Smooth muscle cell (in vitro differentiated cells): ENCODE data around the gene GHITM. TPM values are rescaled to one million over a fixed set of nuclear protein-coding genes. Genes with fewer than 3 reads are reported as not detected.

Experiments
- DNase-seq: peaks from one replicate; lab custom pipeline; 2025; ENCODE audit not compliant: unreplicated experiment; lab: John Stamatoyannopoulos, UW
- H2AFZ ChIP-seq: fragments of 200-600 bp; sonication (generic); 2 replicates; pipeline ENCODE4 v1.6.0; 2016; ENCODE audit warnings: antibody characterized with exemption, low read depth, mild to moderate bottlenecking
- H3F3A ChIP-seq: fragments of 200-600 bp; sonication (generic); 2 replicates; pipeline ENCODE4 v1.6.0; 2017; ENCODE audit warnings: antibody characterized with exemption, low read depth
- H3K27ac ChIP-seq: fragments of 200-600 bp; sonication (generic); 2 replicates; pipeline ENCODE4 v1.5.1; 2016; ENCODE audit warnings: low read depth, mild to moderate bottlenecking
- H3K27me3 ChIP-seq: fragments of 200-600 bp; sonication (generic); 2 replicates; pipeline ENCODE4 v1.6.1; 2016; ENCODE audit warnings: low read depth, mild to moderate bottlenecking
- H3K36me3 ChIP-seq: fragments of 200-600 bp; sonication (generic); 2 replicates; pipeline ENCODE4 v1.5.1; 2016; ENCODE audit warnings: low read depth
- H3K4me1 ChIP-seq: fragments of 200-600 bp; sonication (generic); 2 replicates; pipeline ENCODE4 v1.5.1; 2016; ENCODE audit warnings: low read depth
- H3K4me2 ChIP-seq: fragments of 200-600 bp; sonication (generic); 2 replicates; pipeline ENCODE4 v1.6.0; 2016; ENCODE audit warnings: mild to moderate bottlenecking
- H3K4me3 ChIP-seq: fragments of 200-600 bp; sonication (generic); 2 replicates; pipeline ENCODE4 v1.5.1; 2016; ENCODE audit warnings: mild to moderate bottlenecking
- H3K79me2 ChIP-seq: fragments of 200-600 bp; sonication (generic); 2 replicates; pipeline ENCODE4 v1.6.0; 2016; ENCODE audit warnings: low read depth, mild to moderate bottlenecking
- H3K9ac ChIP-seq: fragments of 200-600 bp; sonication (generic); 2 replicates; pipeline ENCODE4 v1.6.0; 2016; ENCODE audit warnings: low read depth
- H3K9me3 ChIP-seq: fragments of 200-600 bp; sonication (generic); replicated peaks from 2 replicates; pipeline ENCODE4 v1.5.1; 2016; ENCODE audit warnings: low read depth
- H4K20me1 ChIP-seq: fragments of 200-600 bp; sonication (generic); 2 replicates; pipeline ENCODE4 v1.6.0; 2016; ENCODE audit warnings: low read depth
- WGBS: methylation state at CpG from one replicate; pipeline ENCODE4 v1.1.7; 2016; ENCODE audit warnings: low lambda C conversion rate; 5-methylcytosine and 5-hydroxymethylcytosine counted together
- polyA plus RNA-seq: library from polyadenylated mRNA; unstranded; fragments of >200 nt; fragmentation: Nextera tagmentation; extraction: Ambion mirVana; gene quantifications from 2 replicates; pipeline ENCODE4 v1.2.1, GENCODE V29; 2016
- total RNA-seq: library from RNA; depleted of rRNA; stranded (reverse); fragments of >200 nt; gene quantifications from 2 replicates; pipeline ENCODE4 v1.2.3, GENCODE V29; 2014
- TF ChIP-seq, protein P1 (sequence below): fragments of 200-600 bp; sonication (generic); IDR thresholded peaks from 2 replicates; pipeline ENCODE4 v1.5.1; 2017; ENCODE audit warnings: borderline replicate concordance, mild to moderate bottlenecking, antibody characterized with exemption; ENCODE audit not compliant: insufficient read depth, poor library complexity, severe bottlenecking

GHITM gene
- total and polyA plus RNA-seq, 2 experiments from 2014 or later, result 160 to 171 TPM

DNA sequence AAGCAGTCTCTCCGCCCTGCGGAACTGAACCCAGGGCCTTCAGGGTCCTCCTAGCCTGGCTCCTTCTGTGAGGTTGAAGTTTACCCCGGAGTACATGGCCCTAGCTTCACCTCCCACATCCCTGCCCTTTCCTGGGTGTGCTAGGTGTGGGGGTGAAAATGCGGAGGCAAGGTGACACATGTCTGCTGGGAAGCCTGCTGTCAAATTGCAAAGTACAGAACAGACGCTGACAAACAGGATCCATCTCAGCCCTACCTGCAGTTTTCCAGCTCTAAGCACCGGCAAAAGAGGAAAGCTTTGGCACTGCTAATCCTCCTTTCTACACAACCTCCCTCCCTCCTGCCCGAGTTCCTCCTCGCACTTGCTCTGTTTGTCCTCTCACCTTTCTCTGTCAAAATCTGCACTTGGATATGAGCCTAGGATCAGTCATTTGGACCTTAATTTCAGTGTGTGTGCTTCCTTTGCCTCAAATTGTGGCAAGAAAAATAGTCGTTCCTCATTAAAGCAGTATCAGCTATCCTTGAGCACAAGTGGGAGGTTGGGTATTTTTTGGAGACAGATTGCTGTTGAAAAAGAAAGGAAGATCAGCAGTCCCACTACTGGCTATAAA, 19.9 kb downstream of the GHITM start:
- Histone ChIP-seq H2AFZ (no peak overlapping the region), H3K4me1 (no peaks in the 10 kb centered on the region), H3K27me3 (no peaks in the 10 kb centered on the region), H3K4me3 (no peak overlapping the region), H3K9ac (no peak overlapping the region), H3K36me3 (no peaks in the 10 kb centered on the region), H3F3A (no peaks in the 10 kb centered on the region), H4K20me1 (no peaks in the 10 kb centered on the region), H3K79me2 (no peaks in the 10 kb centered on the region), H3K27ac (no peak overlapping the region), H3K4me2 (no peak overlapping the region), H3K9me3 (no peaks in the 10 kb centered on the region)
- 65% methylated on average over 9 of the region's 9 CpGs for WGBS
- TF ChIP-seq, protein P1, sequence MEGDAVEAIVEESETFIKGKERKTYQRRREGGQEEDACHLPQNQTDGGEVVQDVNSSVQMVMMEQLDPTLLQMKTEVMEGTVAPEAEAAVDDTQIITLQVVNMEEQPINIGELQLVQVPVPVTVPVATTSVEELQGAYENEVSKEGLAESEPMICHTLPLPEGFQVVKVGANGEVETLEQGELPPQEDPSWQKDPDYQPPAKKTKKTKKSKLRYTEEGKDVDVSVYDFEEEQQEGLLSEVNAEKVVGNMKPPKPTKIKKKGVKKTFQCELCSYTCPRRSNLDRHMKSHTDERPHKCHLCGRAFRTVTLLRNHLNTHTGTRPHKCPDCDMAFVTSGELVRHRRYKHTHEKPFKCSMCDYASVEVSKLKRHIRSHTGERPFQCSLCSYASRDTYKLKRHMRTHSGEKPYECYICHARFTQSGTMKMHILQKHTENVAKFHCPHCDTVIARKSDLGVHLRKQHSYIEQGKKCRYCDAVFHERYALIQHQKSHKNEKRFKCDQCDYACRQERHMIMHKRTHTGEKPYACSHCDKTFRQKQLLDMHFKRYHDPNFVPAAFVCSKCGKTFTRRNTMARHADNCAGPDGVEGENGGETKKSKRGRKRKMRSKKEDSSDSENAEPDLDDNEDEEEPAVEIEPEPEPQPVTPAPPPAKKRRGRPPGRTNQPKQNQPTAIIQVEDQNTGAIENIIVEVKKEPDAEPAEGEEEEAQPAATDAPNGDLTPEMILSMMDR, result no peak
- no peak for DNase-seq

DNA sequence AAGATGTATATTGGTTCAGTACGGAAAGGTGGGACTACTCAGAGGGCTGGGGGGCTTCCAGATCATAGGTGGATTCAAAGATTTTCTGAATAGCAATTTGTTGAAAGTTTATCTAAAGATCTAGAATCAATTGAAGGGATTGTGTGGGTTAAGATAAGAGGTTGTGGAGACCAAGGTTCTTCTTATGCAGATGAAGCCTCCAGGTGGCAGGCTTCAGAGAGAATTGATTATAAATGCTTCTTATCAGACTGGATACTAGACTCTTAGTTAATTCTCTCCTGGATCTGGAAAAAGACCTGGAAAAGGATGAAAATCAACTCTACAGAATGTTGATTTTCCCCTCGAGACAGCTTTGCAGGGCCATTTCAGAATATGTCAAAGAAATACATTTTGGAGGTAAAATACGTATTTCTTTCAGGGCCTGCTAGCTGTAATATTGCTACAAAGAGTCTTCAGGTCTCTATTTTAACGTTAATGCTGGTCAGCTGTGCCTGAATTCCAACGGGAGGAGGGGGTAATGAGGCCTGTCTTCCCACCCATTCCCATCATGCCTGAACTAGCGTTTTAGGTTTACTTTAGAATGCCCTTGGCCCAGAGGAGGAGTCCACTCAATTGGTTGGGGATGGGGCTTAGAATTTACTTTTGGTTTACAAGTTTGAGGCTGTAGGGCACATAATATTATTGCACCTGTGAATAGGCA, 21.5 kb downstream of the GHITM start:
- Histone ChIP-seq H3K27ac (no peak overlapping the region), H3K4me2 (no peak overlapping the region), H4K20me1 (no peaks in the 10 kb centered on the region), H3K27me3 (no peaks in the 10 kb centered on the region), H3K9ac (no peak overlapping the region), H3F3A (no peaks in the 10 kb centered on the region), H3K4me1 (no peaks in the 10 kb centered on the region), H2AFZ (no peak overlapping the region), H3K4me3 (no peak overlapping the region), H3K36me3 (no peaks in the 10 kb centered on the region), H3K9me3 (no peaks in the 10 kb centered on the region), H3K79me2 (no peaks in the 10 kb centered on the region)
- no peak for DNase-seq
- WGBS, result 48% methylated on average over 6 of the region's 6 CpGs
- TF ChIP-seq, protein P1, result no peak

DNA sequence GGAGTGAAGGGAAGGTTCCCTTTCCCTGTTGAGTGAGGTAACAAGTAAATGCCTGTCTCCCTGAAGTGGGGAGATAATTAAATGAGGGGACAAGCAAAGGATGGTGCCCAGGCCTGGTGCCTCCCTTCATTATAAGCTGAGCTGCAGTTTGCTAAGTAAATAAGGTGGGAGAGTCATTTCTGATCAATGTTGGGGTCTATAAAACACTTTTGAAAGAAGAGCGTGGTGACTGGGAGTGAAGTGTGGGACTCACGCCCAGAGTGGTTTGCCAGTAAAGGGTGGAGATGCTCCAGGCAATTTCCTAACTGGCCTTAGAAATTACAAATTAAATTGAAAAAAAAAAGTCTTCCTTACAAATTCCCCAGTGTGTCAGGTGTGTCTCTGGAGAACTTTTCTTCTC, 24.7 kb downstream of the GHITM start:
- no peak for DNase-seq
- no peak overlapping the region for H3K4me2 ChIP-seq

More for the DNA sequence above, 24.7 kb downstream of the GHITM start:
- Histone ChIP-seq H3K27ac (no peak overlapping the region), H3K36me3 (no peaks in the 10 kb centered on the region), H3K27me3 (no peaks in the 10 kb centered on the region), H3F3A (no peaks in the 10 kb centered on the region), H3K9me3 (no peaks in the 10 kb centered on the region), H3K4me1 (no peaks in the 10 kb centered on the region), H4K20me1 (no peaks in the 10 kb centered on the region), H3K9ac (no peak overlapping the region), H3K79me2 (no peaks in the 10 kb centered on the region), H2AFZ (no peak overlapping the region), H3K4me3 (no peak overlapping the region)
- TF ChIP-seq, protein P1, result no peak
- WGBS, result 57% methylated on average over 2 of the region's 2 CpGs
